ENCODE results near the gene CNEP1R1.

- TF ChIP-seq CEBPB (IDR thresholded peaks at IDR 0.05; ENCODE audit: low read depth, low read length) (no peak), BHLHE40 (IDR thresholded peaks at IDR 0.05; ENCODE audit: low read depth, low read length) (no peak), POLR2A (IDR thresholded peaks at IDR 0.05; ENCODE audit: low read depth, low read length) (no peak), CTCF (conservative IDR thresholded peaks at IDR 0.05; ENCODE audit: low read depth, low read length) (no peak), SMC3 (IDR thresholded peaks at IDR 0.05; ENCODE audit: low read depth, low read length) (no peak), CHD1 (IDR thresholded peaks at IDR 0.05; ENCODE audit: low read depth, low read length) (no peak), MXI1 (IDR thresholded peaks at IDR 0.05; ENCODE audit: borderline replicate concordance, low read depth, low read length) (no peak), MAZ (IDR thresholded peaks at IDR 0.05; ENCODE audit: borderline replicate concordance, low read depth, low read length) (no peak), RAD21 (IDR thresholded peaks at IDR 0.05; ENCODE audit: low read length) (no peak), MAFK (IDR thresholded peaks at IDR 0.05; ENCODE audit: low read depth, low read length) (no peak), RFX5 (IDR thresholded peaks at IDR 0.05; ENCODE audit: low read depth, low read length) (no peak), FOS (IDR thresholded peaks at IDR 0.05; ENCODE audit: low read depth, low read length) (no peak)
- TF ChIP-seq, protein P1, sequence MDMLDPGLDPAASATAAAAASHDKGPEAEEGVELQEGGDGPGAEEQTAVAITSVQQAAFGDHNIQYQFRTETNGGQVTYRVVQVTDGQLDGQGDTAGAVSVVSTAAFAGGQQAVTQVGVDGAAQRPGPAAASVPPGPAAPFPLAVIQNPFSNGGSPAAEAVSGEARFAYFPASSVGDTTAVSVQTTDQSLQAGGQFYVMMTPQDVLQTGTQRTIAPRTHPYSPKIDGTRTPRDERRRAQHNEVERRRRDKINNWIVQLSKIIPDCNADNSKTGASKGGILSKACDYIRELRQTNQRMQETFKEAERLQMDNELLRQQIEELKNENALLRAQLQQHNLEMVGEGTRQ (IDR thresholded peaks at IDR 0.05; ENCODE audit: low read depth, low read length), result no peak
These were observed 59.0 kb downstream of the CNEP1R1 start for GRCh38 chr16:50083996-50084395.
